Left ventricle myocardium inferior (tissue), 1 donor: ENCODE measurements around the gene SURF6. TPM values are rescaled to one million over a fixed set of nuclear protein-coding genes. Genes with fewer than 3 reads are reported as not detected.

Source experiments
- DNase-seq: peaks from one replicate; pipeline ENCODE4 v3.0.0-alpha.2; 2020
- H3K27ac ChIP-seq: fragments of 200-600 bp; replicated peaks from 2 replicates; pipeline ENCODE4 v1.8.0; 2021
- H3K27me3 ChIP-seq: fragments of 200-600 bp; 2 replicates; pipeline ENCODE4 v1.8.0; 2021; ENCODE audit warnings: low read depth
- H3K36me3 ChIP-seq: fragments of 200-600 bp; 2 replicates; pipeline ENCODE4 v1.8.0; 2021
- H3K4me1 ChIP-seq: fragments of 200-600 bp; 2 replicates; pipeline ENCODE4 v1.8.0; 2021
- H3K4me3 ChIP-seq: fragments of 200-600 bp; 2 replicates; pipeline ENCODE4 v1.8.0; 2021; ENCODE audit warnings: mild to moderate bottlenecking, moderate library complexity
- H3K9me3 ChIP-seq: fragments of 200-600 bp; replicated peaks from 2 replicates; pipeline ENCODE4 v1.8.0; 2021
- intact Hi-C: fragments of 100-400 bp; cut with micrococcal nuclease; formaldehyde crosslinking; loops from one replicate; pipeline ENCODE4 v1.11.0; 2022
- total RNA-seq: library from RNA; stranded (reverse); fragmentation: NEBNext Ultra II Directional; extraction: Animal tissue kit (Norgen Biotek cat#: 25700); gene quantifications from one replicate; pipeline ENCODE4 v1.2.1, GENCODE V29; 2021
- TF ChIP-seq, protein P1 (sequence below): fragments of 200-600 bp; IDR thresholded peaks from 2 replicates; pipeline ENCODE4 v1.8.0; 2021; ENCODE audit warnings: antibody characterized with exemption, mild to moderate bottlenecking, borderline replicate concordance
- donor health status: DM: no; HTN: yes; CAD: no; lungs with severe emphysema.

Gene SURF6
- total RNA-seq, 1 donor from 2014 or later: 11.6 TPM

DNA sequence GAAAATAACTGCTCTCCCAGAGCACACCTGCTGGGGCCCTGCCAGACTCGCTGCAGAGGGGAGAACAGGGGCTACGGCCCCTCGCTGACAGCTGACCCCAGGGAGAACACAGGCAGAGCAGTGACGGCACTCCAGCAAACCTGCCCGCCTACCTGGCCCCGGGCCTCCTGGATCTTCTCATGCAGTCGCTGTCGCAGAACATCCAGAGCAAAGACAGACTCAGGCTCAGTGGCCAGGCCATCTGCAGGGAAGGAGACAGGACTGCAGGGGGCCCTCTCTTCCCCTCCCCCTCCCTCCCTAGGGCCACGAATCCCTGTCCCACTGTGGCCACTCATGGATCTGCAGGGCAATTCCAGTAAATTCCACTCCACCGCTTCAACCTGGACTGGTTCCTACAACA, 2.4 kb downstream of the SURF6 start:
- DNase-seq: peak; percentile 11
- no peak overlapping the region for H3K4me3 ChIP-seq
- peaks cover 44% of the 10 kb centered on the region for H3K4me1 ChIP-seq
- no peaks in the 10 kb centered on the region for H3K9me3 ChIP-seq
- no peak overlapping the region for H3K27ac ChIP-seq
- H3K27me3 ChIP-seq: no peaks in the 10 kb centered on the region
- intact Hi-C loops: no loop called here
- H3K36me3 ChIP-seq: peaks cover 42% of the 10 kb centered on the region
- TF ChIP-seq, protein P1, sequence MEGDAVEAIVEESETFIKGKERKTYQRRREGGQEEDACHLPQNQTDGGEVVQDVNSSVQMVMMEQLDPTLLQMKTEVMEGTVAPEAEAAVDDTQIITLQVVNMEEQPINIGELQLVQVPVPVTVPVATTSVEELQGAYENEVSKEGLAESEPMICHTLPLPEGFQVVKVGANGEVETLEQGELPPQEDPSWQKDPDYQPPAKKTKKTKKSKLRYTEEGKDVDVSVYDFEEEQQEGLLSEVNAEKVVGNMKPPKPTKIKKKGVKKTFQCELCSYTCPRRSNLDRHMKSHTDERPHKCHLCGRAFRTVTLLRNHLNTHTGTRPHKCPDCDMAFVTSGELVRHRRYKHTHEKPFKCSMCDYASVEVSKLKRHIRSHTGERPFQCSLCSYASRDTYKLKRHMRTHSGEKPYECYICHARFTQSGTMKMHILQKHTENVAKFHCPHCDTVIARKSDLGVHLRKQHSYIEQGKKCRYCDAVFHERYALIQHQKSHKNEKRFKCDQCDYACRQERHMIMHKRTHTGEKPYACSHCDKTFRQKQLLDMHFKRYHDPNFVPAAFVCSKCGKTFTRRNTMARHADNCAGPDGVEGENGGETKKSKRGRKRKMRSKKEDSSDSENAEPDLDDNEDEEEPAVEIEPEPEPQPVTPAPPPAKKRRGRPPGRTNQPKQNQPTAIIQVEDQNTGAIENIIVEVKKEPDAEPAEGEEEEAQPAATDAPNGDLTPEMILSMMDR: no peak

DNA sequence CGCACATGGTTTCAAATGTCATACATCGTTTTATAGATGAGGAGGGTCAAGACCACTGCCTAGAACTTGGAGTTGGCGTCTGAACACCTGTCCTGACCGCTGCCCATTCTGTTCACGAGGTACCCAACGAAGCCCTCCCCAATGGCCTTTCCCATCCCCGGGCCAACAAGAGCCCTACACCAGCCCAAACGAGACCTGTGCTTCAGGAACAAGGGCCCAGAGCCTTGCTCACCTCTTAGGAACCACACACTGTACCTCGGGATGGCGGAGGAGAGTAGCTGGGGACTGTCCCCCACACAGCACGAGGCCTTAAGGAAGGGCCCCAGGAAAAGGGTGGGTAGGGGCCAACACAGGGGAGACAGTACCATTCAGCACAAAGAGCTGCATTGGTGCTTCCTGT, 3.0 kb downstream of the SURF6 start:
- intact Hi-C loops: no loop called here
- no peak overlapping the region for H3K4me3 ChIP-seq
- DNase-seq: no peak
- H3K9me3 ChIP-seq: no peaks in the 10 kb centered on the region
- TF ChIP-seq, protein P1: no peak
- H3K4me1 ChIP-seq: peaks cover 44% of the 10 kb centered on the region
- H3K36me3 ChIP-seq: peaks cover 42% of the 10 kb centered on the region
- H3K27ac ChIP-seq: no peak overlapping the region
- H3K27me3 ChIP-seq: no peaks in the 10 kb centered on the region

DNA sequence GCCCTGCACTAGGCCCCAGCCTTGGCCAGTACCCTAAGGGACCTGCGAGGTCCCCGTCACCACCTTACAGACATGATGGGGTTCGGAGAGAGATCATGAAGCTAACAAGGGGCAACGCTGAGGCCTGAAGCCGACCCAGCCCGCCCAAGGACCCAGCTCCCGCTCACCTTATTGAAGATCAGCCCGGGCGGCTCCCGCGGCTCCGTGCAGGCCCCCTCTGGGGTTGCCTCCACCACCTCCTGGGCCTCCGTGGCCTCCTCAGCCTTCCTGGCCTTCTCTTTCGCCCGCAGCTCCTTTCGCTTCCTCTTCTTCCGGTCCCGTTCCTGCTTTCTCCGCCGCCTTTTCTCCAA, 3.6 kb downstream of the SURF6 start:
- Histone ChIP-seq H3K36me3 (peaks cover 42% of the 10 kb centered on the region), H3K27ac (no peak overlapping the region), H3K9me3 (no peaks in the 10 kb centered on the region), H3K27me3 (no peaks in the 10 kb centered on the region), H3K4me3 (no peak overlapping the region), H3K4me1 (peaks cover 44% of the 10 kb centered on the region)
- TF ChIP-seq, protein P1: no peak
- no peak for DNase-seq
- intact Hi-C loops: no loop called here

DNA sequence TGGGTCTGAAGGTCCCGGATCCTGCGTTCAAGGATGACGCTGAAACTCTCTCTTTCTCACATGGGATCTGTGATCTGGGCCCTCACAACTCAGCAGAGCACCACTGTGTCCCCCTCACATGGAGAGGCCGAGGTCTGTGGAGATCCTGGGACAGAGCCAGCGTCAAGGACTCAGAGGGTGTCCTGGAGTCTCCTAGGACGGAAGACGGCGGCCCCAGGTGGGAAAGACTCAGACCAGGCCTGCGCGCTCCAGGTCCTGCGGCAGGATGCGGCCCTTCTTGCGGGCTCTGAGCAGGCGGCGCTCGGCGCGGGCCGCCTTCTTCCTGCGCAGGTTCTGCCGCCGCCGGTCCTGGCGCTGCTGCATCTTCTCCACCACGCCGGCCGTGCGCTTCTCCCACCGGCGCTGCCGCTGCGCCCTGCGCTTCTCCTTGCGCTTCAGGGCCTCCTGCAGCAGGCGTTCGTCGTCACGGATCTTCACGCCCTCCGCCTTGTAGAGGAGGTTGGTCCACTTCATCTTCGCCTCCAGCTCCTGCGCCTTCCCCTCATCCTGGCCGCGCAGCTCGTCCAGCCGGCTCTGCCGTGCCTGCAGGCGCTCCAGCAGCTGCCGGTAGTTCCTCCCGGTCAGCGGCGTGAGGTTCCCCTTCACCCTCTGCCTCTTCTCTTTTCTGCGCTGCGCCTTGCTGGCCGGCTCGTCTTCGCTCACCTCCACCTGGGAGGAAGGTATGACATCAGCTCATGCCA, 4.2 kb downstream of the SURF6 start:
- Histone ChIP-seq H3K36me3 (peaks cover 42% of the 10 kb centered on the region), H3K27me3 (no peaks in the 10 kb centered on the region), H3K27ac (no peak overlapping the region), H3K4me1 (peaks cover 39% of the 10 kb centered on the region), H3K9me3 (no peaks in the 10 kb centered on the region), H3K4me3 (no peak overlapping the region)
- TF ChIP-seq, protein P1: no peak
- intact Hi-C loops: no loop called here
- no peak for DNase-seq

DNA sequence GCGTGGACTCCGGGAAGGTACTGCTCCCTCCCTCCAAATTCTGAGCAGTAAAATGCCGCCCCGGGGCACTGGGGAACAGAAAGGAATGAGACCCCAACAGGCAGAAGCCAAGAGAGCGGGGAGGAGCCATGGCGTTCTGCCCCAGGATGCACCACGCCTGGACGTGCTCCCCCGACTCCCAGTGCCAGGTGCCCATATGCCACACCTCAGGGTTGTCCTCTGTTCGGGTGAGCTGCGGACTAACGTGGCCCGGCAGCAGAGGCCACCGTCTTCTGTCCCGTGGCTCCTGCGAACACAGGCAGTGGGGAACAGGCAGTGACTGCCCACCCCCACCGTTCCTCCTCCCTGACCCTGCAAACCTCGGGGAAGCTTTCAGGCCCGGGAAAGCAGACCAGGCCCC, 4.8 kb downstream of the SURF6 start:
- Histone ChIP-seq H3K9me3 (no peaks in the 10 kb centered on the region), H3K4me3 (no peak overlapping the region), H3K36me3 (peaks cover 42% of the 10 kb centered on the region), H3K27me3 (no peaks in the 10 kb centered on the region), H3K27ac (no peak overlapping the region), H3K4me1 (peaks cover 33% of the 10 kb centered on the region)
- intact Hi-C loops: no loop called here
- TF ChIP-seq, protein P1: no peak
- no peak for DNase-seq
